ENCODE data around the gene NDUFV1.
"Not testable (repeated sequence)": the region's sequence is repeated elsewhere in the genome, so short reads cannot be mapped to it uniquely, and the experiment has no call there.

NDUFV1 gene

GRCh38 chr11:67606492-67607295, at the start of gene NDUFV1:
Gene NDUFV1, plus strand, starts transcription at chr11:67606936. Its CDS starts 69 bp downstream, at chr11:67607005.
- peak; percentile 98 for DNase-seq (ENCODE audit: low spot score)

- no peak for DNase-seq (ENCODE audit: low spot score)
These were observed 48.5 kb upstream of the NDUFV1 start for GRCh38 chr11:67558084-67558772.

GRCh38 chr11:67561971-67562619, 44.6 kb upstream of the NDUFV1 start:
- DNase-seq (ENCODE audit: low spot score) = no peak

DNA sequence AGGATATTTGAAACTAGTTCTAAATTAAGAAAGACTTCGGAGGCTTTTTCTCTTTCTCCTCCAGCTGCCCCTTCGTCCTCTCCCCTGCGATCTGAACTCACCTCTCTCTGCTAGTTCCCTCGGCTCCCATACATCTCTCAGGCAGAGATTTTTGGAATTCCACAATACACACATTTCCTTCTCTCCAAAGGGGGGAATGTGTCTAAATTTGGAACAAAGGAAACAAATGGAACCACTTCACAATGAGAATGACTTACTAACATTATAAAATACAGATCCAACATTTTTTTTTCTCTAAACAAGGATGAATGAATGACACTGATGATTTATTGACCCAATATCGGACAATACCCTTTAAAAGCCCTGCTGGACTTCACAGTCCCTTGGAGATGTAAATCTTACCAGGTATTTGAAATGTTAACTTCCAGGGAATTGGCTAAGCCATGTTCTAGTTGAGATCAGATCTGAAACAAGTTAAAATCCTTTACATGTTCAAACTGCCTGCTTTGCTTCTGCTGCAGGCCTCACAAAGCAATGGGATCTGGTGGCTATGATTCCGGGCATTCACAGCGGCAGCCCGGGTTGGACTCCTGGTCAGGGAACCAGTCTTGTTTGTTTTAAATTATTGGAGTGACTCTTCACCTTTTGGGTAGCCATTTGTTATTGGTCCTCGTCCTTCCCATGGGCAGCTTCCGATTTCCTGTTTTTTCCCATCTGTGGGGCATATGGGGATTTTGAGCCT, 43.6 kb upstream of the NDUFV1 start:
- no peak for DNase-seq (ENCODE audit: low spot score)

- DNase-seq (ENCODE audit: low spot score) = not testable (repeated sequence)
These were observed 43.0 kb upstream of the NDUFV1 start for GRCh38 chr11:67563705-67564114.

- DNase-seq (ENCODE audit: low spot score) = no peak
These were observed 42.5 kb upstream of the NDUFV1 start for GRCh38 chr11:67564230-67564629.

- no peak for DNase-seq (ENCODE audit: low spot score)
These were observed 35.3 kb upstream of the NDUFV1 start for GRCh38 chr11:67571443-67571842.

- DNase-seq (ENCODE audit: low spot score) = no peak
These were observed 34.4 kb upstream of the NDUFV1 start for GRCh38 chr11:67572305-67572704.

GRCh38 chr11:67572747-67573419, 33.9 kb upstream of the NDUFV1 start:
- DNase-seq (ENCODE audit: low spot score) = peak; percentile 68

DNA sequence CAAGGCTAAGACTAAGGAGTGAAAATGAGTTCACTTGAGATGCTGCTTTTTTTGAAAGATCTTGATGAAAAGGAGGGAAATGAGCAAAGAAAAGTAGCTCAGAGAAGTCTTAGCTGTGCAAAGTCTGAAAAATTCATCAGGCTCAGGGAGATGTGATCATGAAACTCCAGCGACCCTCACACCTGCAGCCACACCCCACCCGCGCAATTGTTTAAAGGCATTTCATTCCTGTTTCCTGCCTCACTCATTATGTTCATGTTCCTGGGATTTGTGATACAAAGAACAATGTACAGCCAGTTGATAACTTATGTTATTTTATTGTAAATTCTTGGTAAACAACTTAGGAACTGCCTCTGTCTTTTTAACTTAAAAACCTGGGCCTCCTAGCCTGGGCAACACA, 31.8 kb upstream of the NDUFV1 start:
- DNase-seq (ENCODE audit: low spot score) = no peak

DNA sequence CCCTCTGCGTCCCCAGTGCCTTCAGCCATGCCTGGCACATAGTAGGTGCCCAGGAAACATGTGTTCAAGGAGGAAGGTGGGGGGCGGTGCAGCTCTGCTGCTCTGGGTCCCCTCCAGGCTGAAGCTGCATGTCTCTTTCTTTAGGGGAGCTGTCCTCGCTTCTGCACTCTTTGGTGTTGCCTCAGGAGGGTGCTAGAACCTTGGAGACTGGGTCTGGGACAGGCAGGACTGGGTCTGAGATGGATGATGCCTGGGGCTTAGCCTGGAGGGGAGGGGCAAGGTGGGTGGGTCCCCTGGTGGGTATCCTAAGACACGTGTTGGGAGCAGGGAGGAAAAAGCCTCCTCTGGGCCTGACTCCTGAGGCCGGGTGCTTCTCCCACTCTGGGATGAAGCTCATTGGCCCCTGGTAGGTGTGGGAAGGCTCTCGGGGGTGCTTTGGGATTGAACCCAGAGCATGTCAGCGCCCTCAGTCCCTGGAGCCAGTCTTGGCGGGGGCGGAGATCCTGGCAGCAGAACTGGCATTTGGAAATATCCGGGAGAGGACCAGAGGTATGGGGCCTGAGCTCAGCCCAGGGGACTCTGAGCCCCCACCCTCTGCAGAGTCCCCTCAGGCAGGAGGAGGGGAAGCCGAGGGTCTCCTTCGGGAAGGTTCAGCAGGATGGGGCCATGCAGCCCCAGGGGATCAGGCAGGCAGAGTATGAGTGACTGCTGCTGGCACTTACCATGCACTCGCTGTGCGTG, 29.8 kb upstream of the NDUFV1 start:
- DNase-seq (ENCODE audit: low spot score) = no peak

DNA sequence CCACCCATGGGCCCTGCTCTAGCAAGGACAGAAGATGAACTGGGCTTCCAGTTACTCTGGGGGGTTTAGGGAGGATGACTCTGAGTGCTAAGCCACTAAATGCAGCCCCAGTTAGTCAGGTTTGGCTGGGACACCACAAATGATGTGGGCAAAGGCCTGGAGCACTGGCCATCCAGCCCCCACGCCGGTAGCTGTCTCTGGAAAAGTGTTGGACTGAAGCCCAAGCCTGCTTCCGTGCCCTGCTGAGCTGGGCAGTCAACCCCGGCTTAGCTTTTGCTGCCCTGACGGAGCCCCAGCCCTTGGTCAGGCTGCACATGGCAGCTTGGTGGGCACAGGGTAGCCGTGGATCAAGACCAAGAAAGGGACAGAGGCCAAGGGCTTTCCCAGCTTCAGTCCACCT, 28.8 kb upstream of the NDUFV1 start:
- DNase-seq (ENCODE audit: low spot score) = no peak

GRCh38 chr11:67581469-67581868, 25.3 kb upstream of the NDUFV1 start:
- no peak for DNase-seq (ENCODE audit: low spot score)

- no peak for DNase-seq (ENCODE audit: low spot score)
These were observed 24.7 kb upstream of the NDUFV1 start for GRCh38 chr11:67582011-67582410.

GRCh38 chr11:67583247-67584204, 23.2 kb upstream of the NDUFV1 start, which contains the start of gene GSTP1:
Gene GSTP1, plus strand, starts transcription at chr11:67583812. Its CDS starts 32 bp downstream, at chr11:67583844.
- DNase-seq (ENCODE audit: low spot score) = peak; percentile 91

DNA sequence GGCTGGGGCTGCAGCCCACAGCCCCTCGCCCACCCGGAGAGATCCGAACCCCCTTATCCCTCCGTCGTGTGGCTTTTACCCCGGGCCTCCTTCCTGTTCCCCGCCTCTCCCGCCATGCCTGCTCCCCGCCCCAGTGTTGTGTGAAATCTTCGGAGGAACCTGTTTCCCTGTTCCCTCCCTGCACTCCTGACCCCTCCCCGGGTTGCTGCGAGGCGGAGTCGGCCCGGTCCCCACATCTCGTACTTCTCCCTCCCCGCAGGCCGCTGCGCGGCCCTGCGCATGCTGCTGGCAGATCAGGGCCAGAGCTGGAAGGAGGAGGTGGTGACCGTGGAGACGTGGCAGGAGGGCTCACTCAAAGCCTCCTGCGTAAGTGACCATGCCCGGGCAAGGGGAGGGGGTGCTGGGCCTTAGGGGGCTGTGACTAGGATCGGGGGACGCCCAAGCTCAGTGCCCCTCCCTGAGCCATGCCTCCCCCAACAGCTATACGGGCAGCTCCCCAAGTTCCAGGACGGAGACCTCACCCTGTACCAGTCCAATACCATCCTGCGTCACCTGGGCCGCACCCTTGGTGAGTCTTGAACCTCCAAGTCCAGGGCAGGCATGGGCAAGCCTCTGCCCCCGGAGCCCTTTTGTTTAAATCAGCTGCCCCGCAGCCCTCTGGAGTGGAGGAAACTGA, 22.4 kb upstream of the NDUFV1 start:
- peak; percentile 59 for DNase-seq (ENCODE audit: low spot score)

GRCh38 chr11:67584881-67585873, 21.6 kb upstream of the NDUFV1 start:
- no peak for DNase-seq (ENCODE audit: low spot score)

GRCh38 chr11:67585911-67586310, 20.8 kb upstream of the NDUFV1 start:
- DNase-seq (ENCODE audit: low spot score) = no peak
